ENCODE results near the gene PPM1A.

Gene PPM1A

DNA sequence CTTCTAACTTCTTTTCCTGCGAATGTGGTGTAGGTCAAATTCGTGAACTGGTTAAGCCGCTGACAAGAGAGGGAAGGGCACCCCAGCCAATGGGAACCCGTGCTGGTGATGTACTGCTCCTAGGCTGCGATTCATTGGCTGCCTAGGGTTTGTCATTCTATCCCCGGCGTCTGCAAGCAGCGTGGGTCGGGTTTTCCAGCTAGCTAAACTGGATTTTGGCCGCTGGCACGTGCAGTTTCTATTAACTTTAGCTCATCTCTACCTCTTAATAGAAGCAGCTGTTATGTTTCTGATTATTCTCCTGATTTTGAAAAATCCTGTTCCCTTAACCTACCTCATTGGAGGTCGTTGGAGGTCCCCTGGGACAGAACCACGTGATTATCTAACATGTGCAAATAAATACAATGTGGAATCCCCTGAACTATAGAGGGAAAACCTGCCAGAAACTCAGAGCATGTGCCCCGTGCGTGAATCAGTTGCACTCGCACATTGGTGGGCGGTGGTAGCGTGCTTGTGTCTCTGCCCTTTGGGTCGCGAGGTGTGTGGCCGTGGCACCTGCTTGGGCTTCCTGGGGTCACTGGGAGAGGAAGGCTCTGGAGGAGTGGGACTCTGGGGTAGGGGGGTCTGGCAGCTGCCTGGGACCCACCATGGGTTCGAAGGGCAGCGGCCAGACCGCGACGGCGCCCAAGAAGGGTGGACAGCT is 876 bp upstream of the PPM1A start:
- Histone ChIP-seq H4K8ac (ENCODE audit: low read length) (peak overlapping the region; percentile 83), H3K9me3 (ENCODE audit: control insufficient read depth, low read length) (no peaks in the 10 kb centered on the region), H3K36me3 (ENCODE audit: control insufficient read depth in 1 of 2, insufficient read depth in 2 of 2, low read depth in 1 of 2, low read length in 2 of 2) (no peaks in the 10 kb centered on the region), H2BK15ac (ENCODE audit: low read depth, poor library complexity, severe bottlenecking) (peak overlapping the region; percentile 60), H2AK5ac (ENCODE audit: low read length, severe bottlenecking) (no peak overlapping the region), H4K91ac (ENCODE audit: low read length) (peak overlapping the region; percentile 88), H2AFZ (ENCODE audit: low read depth, low read length) (peak overlapping the region; percentile 59), H3K4ac (ENCODE audit: low read depth in 1 of 2, low read length in 2 of 2) (peak overlapping the region; percentile 83 to 95), H2BK120ac (ENCODE audit: low read depth, low read length) (peak overlapping the region; percentile 50), H3K4me1 (ENCODE audit: control insufficient read depth, insufficient read depth, low read depth, low read length) (peaks cover 4% of the 10 kb centered on the region), H3K4me3 (ENCODE audit: insufficient read depth in 1 of 2, low read depth in 1 of 2, low read length in 2 of 2) (peak overlapping the region; percentile 60 to 84), H3K4me2 (ENCODE audit: low read length, poor library complexity, severe bottlenecking) (peak overlapping the region; percentile 99), H3K27me3 (ENCODE audit: control insufficient read depth in 1 of 2, insufficient read depth in 1 of 2, low read length in 2 of 2) (no peaks in the 10 kb centered on the region), H3K23ac (ENCODE audit: low read length in 2 of 2) (no peak overlapping the region), H2BK5ac (ENCODE audit: low read depth, low read length, poor library complexity, severe bottlenecking) (no peak overlapping the region), H3K27ac (ENCODE audit: low read length, poor library complexity, severe bottlenecking) (peak overlapping the region; percentile 95), H3K9ac (ENCODE audit: low read length) (peak overlapping the region; percentile 98), H3K79me1 (replicated peaks; ENCODE audit: low read length, poor library complexity, severe bottlenecking) (no peaks in the 10 kb centered on the region), H3K14ac (ENCODE audit: low read length in 2 of 2) (peak overlapping the region in 1 of 2 experiments; percentile 82), H3K18ac (ENCODE audit: low read depth in 1 of 2, low read length in 2 of 2) (peak overlapping the region; percentile 74 to 92), H2BK12ac (ENCODE audit: low read length in 2 of 2) (peak overlapping the region in 1 of 2 experiments; percentile 75)
- peak; percentile 94 for DNase-seq
- 3% methylated on average over 27 of the region's 27 CpGs for WGBS

DNA sequence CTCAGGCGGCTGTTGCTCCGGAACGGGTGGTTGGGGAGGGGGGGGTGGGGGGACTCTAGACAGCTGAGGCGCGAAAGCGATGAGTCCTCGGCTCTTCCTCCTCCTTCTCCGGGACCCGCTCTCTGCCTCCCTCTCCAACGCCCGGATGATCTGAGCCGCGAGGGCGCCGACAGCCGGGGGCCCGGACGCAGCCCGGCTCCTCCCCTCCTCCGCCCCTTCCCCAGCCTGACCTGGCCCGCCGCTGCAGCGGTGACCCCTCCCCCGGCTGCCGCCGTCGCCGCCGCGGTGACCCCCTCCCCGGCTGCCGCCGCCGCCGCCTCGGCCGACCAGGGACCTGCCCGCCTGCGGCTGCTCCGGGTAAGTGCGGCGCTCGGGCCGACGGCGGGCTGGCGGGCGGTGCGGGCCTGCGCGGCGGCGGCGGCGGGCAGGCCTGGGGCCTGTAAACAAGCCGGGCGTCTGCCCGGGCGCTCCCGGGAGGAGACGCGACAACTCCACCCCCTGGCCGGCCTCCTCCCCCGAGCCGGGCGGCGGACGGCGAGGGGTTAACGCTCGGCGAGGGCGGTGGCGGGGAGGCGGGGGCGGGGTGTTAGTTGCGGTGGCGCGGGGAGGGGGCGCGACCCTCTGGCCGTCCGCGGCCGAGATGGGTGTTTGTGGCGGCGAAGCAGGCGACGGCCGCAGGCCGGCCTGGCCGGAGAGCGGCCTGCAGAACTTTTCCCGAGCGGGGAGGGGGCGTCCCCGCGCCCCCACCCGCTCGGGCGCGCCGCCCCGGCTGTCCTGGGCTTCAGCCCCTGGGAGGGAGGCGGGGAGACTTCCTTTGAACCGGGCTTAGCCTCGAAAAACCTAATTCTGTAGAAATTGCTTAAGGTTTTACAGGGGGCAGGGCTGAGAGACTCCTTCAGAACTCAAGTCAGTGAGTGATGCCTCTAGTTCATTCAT is 568 bp downstream of the PPM1A start:
- under 1% methylated on average over 28 of the region's 107 CpGs for WGBS
- H3K4ac ChIP-seq (ENCODE audit: low read depth in 1 of 2, low read length in 2 of 2) = peak overlapping the region; percentile 75 to 91

DNA sequence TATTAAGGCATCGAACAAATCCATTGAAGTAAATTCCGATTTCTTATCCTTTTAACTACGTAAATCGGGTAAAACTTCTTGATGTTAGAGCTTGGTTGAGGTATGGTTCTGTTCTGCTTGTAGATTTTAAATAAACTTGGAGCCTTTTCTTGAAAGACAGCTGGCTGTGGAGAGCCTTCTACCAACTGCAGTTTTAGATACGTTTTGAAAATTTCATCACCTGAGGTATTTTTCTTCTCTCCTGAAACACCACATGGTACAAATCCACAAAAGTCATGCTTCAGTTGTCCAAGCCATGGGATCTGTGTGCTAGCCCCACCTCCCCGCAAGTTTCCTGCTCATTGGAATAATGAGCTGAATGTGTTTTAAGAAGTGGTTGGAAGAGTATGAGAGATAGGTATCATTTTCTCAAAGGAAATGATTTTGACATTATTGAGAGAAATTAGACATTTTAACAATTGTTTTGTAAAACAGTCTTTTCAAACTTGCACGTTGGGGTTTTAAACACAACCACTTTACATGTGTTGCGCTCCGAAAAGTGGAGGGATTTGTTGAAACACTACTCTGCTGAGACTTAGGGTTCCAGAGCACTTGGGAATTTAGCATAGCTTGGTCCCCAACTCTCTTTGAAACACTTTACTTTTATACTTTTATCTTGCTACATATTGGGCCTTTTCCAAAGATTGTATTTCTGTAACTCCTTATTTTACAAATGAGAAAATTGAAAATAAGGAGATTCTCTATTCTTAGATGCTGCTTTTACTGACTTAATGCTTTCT is 1.4 kb downstream of the PPM1A start:
- H3K27ac ChIP-seq (ENCODE audit: low read length, poor library complexity, severe bottlenecking) = peak overlapping the region; percentile 64
- H3K27me3 ChIP-seq (ENCODE audit: control insufficient read depth in 1 of 2, insufficient read depth in 1 of 2, low read length in 2 of 2) = no peaks in the 10 kb centered on the region
- H3K4me2 ChIP-seq (ENCODE audit: low read length, poor library complexity, severe bottlenecking) = peak overlapping the region; percentile 92
- H2BK15ac ChIP-seq (ENCODE audit: low read depth, poor library complexity, severe bottlenecking) = no peak overlapping the region
- no peak overlapping the region for H2AFZ ChIP-seq (ENCODE audit: low read depth, low read length)
- no peak overlapping the region for H4K91ac ChIP-seq (ENCODE audit: low read length)
- peak overlapping the region; percentile 93 for H3K9ac ChIP-seq (ENCODE audit: low read length)
- H4K8ac ChIP-seq (ENCODE audit: low read length) = no peak overlapping the region
- H3K4me1 ChIP-seq (ENCODE audit: control insufficient read depth, insufficient read depth, low read depth, low read length) = peaks cover 4% of the 10 kb centered on the region
- H3K23ac ChIP-seq (ENCODE audit: low read length in 2 of 2) = no peak overlapping the region
- H2BK12ac ChIP-seq (ENCODE audit: low read length in 2 of 2) = no peak overlapping the region
- H3K14ac ChIP-seq (ENCODE audit: low read length in 2 of 2) = no peak overlapping the region
- H3K79me1 ChIP-seq (replicated peaks; ENCODE audit: low read length, poor library complexity, severe bottlenecking) = no peaks in the 10 kb centered on the region
- H2AK5ac ChIP-seq (ENCODE audit: low read length, severe bottlenecking) = no peak overlapping the region
- H2BK120ac ChIP-seq (ENCODE audit: low read depth, low read length) = no peak overlapping the region
- H3K36me3 ChIP-seq (ENCODE audit: control insufficient read depth in 1 of 2, insufficient read depth in 2 of 2, low read depth in 1 of 2, low read length in 2 of 2) = no peaks in the 10 kb centered on the region
- no peaks in the 10 kb centered on the region for H3K9me3 ChIP-seq (ENCODE audit: control insufficient read depth, low read length)
- H3K18ac ChIP-seq (ENCODE audit: low read depth in 1 of 2, low read length in 2 of 2) = no peak overlapping the region
- no peak overlapping the region for H2BK5ac ChIP-seq (ENCODE audit: low read depth, low read length, poor library complexity, severe bottlenecking)
- DNase-seq = peak; percentile 52
- H3K4me3 ChIP-seq (ENCODE audit: insufficient read depth in 1 of 2, low read depth in 1 of 2, low read length in 2 of 2) = peak overlapping the region; percentile 87 to 95
- no peak overlapping the region for H3K4ac ChIP-seq (ENCODE audit: low read depth in 1 of 2, low read length in 2 of 2)
- WGBS = 39% methylated on average over 5 of the region's 9 CpGs

More for the DNA sequence above, 568 bp downstream of the PPM1A start:
- Histone ChIP-seq H3K27me3 (ENCODE audit: control insufficient read depth in 1 of 2, insufficient read depth in 1 of 2, low read length in 2 of 2) (no peaks in the 10 kb centered on the region), H3K9ac (ENCODE audit: low read length) (peak overlapping the region; percentile 93), H3K9me3 (ENCODE audit: control insufficient read depth, low read length) (no peaks in the 10 kb centered on the region), H2BK15ac (ENCODE audit: low read depth, poor library complexity, severe bottlenecking) (peak overlapping the region; percentile 48), H2BK5ac (ENCODE audit: low read depth, low read length, poor library complexity, severe bottlenecking) (peak overlapping the region; percentile 62), H4K8ac (ENCODE audit: low read length) (peak overlapping the region; percentile 80), H2BK12ac (ENCODE audit: low read length in 2 of 2) (no peak overlapping the region), H2AFZ (ENCODE audit: low read depth, low read length) (peak overlapping the region; percentile 53), H3K18ac (ENCODE audit: low read depth in 1 of 2, low read length in 2 of 2) (peak overlapping the region; percentile 97 to 98), H4K91ac (ENCODE audit: low read length) (peak overlapping the region; percentile 68), H3K14ac (ENCODE audit: low read length in 2 of 2) (peak overlapping the region in 1 of 2 experiments; percentile 98), H3K4me3 (ENCODE audit: insufficient read depth in 1 of 2, low read depth in 1 of 2, low read length in 2 of 2) (peak overlapping the region; percentile 87 to 95), H3K79me1 (replicated peaks; ENCODE audit: low read length, poor library complexity, severe bottlenecking) (no peaks in the 10 kb centered on the region), H3K36me3 (ENCODE audit: control insufficient read depth in 1 of 2, insufficient read depth in 2 of 2, low read depth in 1 of 2, low read length in 2 of 2) (no peaks in the 10 kb centered on the region), H3K23ac (ENCODE audit: low read length in 2 of 2) (peak overlapping the region in 1 of 2 experiments; percentile 89), H2AK5ac (ENCODE audit: low read length, severe bottlenecking) (no peak overlapping the region), H3K4me1 (ENCODE audit: control insufficient read depth, insufficient read depth, low read depth, low read length) (peaks cover 4% of the 10 kb centered on the region), H3K4me2 (ENCODE audit: low read length, poor library complexity, severe bottlenecking) (peak overlapping the region; percentile 92), H2BK120ac (ENCODE audit: low read depth, low read length) (peak overlapping the region; percentile 99), H3K27ac (ENCODE audit: low read length, poor library complexity, severe bottlenecking) (peak overlapping the region; percentile 77)
- peak; percentile 77 for DNase-seq

All from mesenchymal stem cell (in vitro differentiated cells and primary cell).